PC-9 (cell line): ENCODE data around the gene TTLL8.

Experiments used
- CTCF ChIP-seq: fragments of 200-600 bp; sonication (generic); conservative IDR thresholded peaks from 2 replicates; pipeline ENCODE4 v1.6.1; 2017; ENCODE audit warnings: mixed run types, antibody characterized with exemption, mild to moderate bottlenecking, moderate library complexity
- EZH2 ChIP-seq: fragments of 200-600 bp; sonication (generic); IDR thresholded peaks from 2 replicates; pipeline ENCODE4 v1.8.0; 2017; ENCODE audit warnings: antibody characterized with exemption, low read depth

GRCh38 chr22:50041361-50042065 lies 16.6 kb downstream of the TTLL8 start:
- TF ChIP-seq CTCF (no peak), EZH2 (no peak)
